ENCODE data around the gene GCN1.

DNA sequence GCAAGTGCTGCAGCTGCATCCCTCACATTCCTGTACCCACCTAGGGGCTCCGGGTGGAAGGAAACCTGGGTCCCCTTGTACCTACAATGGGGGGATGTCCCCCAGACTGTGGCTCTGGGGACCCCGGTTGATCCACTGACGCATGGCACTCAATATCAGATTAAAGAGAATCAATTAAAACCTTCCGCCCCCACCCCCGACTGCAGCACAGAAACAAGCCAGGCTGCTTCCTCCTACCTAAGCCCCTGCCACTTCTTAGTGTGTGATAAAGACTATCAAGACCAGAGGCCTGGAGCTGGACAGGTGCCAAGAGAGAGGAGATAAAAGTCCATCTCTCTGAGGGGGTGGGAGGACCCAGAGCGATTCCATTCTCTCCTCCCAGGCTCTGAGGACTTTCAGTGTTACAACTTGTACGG is 34.6 kb upstream of the GCN1 start:
- TF ChIP-seq POLR2A (IDR thresholded peaks at IDR 0.05) = no peak
- TF ChIP-seq, protein P1, sequence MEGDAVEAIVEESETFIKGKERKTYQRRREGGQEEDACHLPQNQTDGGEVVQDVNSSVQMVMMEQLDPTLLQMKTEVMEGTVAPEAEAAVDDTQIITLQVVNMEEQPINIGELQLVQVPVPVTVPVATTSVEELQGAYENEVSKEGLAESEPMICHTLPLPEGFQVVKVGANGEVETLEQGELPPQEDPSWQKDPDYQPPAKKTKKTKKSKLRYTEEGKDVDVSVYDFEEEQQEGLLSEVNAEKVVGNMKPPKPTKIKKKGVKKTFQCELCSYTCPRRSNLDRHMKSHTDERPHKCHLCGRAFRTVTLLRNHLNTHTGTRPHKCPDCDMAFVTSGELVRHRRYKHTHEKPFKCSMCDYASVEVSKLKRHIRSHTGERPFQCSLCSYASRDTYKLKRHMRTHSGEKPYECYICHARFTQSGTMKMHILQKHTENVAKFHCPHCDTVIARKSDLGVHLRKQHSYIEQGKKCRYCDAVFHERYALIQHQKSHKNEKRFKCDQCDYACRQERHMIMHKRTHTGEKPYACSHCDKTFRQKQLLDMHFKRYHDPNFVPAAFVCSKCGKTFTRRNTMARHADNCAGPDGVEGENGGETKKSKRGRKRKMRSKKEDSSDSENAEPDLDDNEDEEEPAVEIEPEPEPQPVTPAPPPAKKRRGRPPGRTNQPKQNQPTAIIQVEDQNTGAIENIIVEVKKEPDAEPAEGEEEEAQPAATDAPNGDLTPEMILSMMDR (IDR thresholded peaks at IDR 0.05) = no peak
- TF ChIP-seq POLR2AphosphoS5 (IDR thresholded peaks at IDR 0.05) = no peak
